DND-41 (cell line): ENCODE data around the gene GSTM2.

ENCODE experiments used
- ATAC-seq: fragments of 200-7000 bp; cut with Tn5 transposase; 3 replicates; pipeline ENCODE4 v1.9.1; 2021; ENCODE audit warnings: low read depth; ENCODE audit not compliant: insufficient read depth
- DNase-seq: peaks from one replicate; pipeline ENCODE4 v3.0.0-alpha.2; 2020
- H2AFZ ChIP-seq: 2 replicates; pipeline ENCODE4 v1.6.0; 2012; ENCODE audit warnings: low read depth, low read length
- H3K27ac ChIP-seq: 2 replicates; pipeline ENCODE4 v1.5.1; 2012; ENCODE audit warnings: low read length, inconsistent platforms
- H3K27me3 ChIP-seq: fragments of 200-600 bp; sonication (generic); 2 replicates; pipeline ENCODE4 v1.6.0; 2012; ENCODE audit warnings: low read length, mild to moderate bottlenecking, inconsistent platforms; ENCODE audit not compliant: insufficient read depth, poor library complexity
- H3K36me3 ChIP-seq: 2 replicates; pipeline ENCODE4 v1.5.1; 2012; ENCODE audit warnings: low read length, inconsistent platforms; ENCODE audit not compliant: insufficient read depth
- H3K4me1 ChIP-seq: 2 replicates; pipeline ENCODE4 v1.5.1; 2012; ENCODE audit warnings: mild to moderate bottlenecking, low read length; ENCODE audit not compliant: insufficient read depth
- H3K4me2 ChIP-seq: 2 replicates; pipeline ENCODE4 v1.6.0; 2012; ENCODE audit warnings: mild to moderate bottlenecking, moderate library complexity, low read length, inconsistent platforms; ENCODE audit not compliant: insufficient read depth
- H3K4me3 ChIP-seq, 2 experiments: fragments of 200-600 bp in 1 of 2; shearing (Covaris generic) in 1 of 2; 2 replicates each; pipeline ENCODE4 v1.5.1; 2012 to 2016; ENCODE audit warnings: inconsistent platforms in 2 of 2, low read length in 2 of 2, mild to moderate bottlenecking in 2 of 2, low read depth in 1 of 2, moderate library complexity in 1 of 2
- H3K79me2 ChIP-seq: 2 replicates; pipeline ENCODE4 v1.6.0; 2012; ENCODE audit warnings: low read length, inconsistent platforms; ENCODE audit not compliant: insufficient read depth
- H3K9ac ChIP-seq: 2 replicates; pipeline ENCODE4 v1.6.0; 2012; ENCODE audit warnings: low read depth, mild to moderate bottlenecking, inconsistent platforms, low read length, moderate library complexity
- H3K9me3 ChIP-seq: 2 replicates; pipeline ENCODE4 v1.5.1; 2012; ENCODE audit warnings: low read length, moderate library complexity, mild to moderate bottlenecking, inconsistent platforms; ENCODE audit not compliant: insufficient read depth, severe bottlenecking
- H4K20me1 ChIP-seq: 2 replicates; pipeline ENCODE4 v1.6.0; 2012; ENCODE audit warnings: low read length; ENCODE audit not compliant: insufficient read depth
- CTCF ChIP-seq: IDR thresholded peaks from 2 replicates; pipeline ENCODE4 v1.5.1; 2012; ENCODE audit warnings: borderline replicate concordance, low read length, moderate library complexity, mild to moderate bottlenecking; ENCODE audit not compliant: poor library complexity, severe bottlenecking; ENCODE audit errors: extremely low read depth
- EZH2 ChIP-seq: IDR thresholded peaks from 3 replicates; pipeline ENCODE4 v1.6.1; 2012; ENCODE audit warnings: borderline replicate concordance, low read depth, mild to moderate bottlenecking, moderate library complexity, low read length, inconsistent platforms; ENCODE audit not compliant: severe bottlenecking

Gene GSTM2

GRCh38 chr1:109642626-109643025 lies 25.2 kb upstream of the GSTM2 start:
- H4K20me1 ChIP-seq = no peaks in the 10 kb centered on the region
- DNase-seq (no peak), ATAC-seq (no peak)
- H3K79me2 ChIP-seq = no peaks in the 10 kb centered on the region
- TF ChIP-seq EZH2 (no peak), CTCF (no peak)
- no peaks in the 10 kb centered on the region for H3K36me3 ChIP-seq
- H3K27ac ChIP-seq = no peak overlapping the region
- H3K9ac ChIP-seq = no peak overlapping the region
- H3K4me3 ChIP-seq = no peak overlapping the region
- no peaks in the 10 kb centered on the region for H3K9me3 ChIP-seq
- H3K27me3 ChIP-seq = no peaks in the 10 kb centered on the region
- no peak overlapping the region for H3K4me2 ChIP-seq
- no peak overlapping the region for H2AFZ ChIP-seq
- peaks cover 2% of the 10 kb centered on the region for H3K4me1 ChIP-seq

- Histone ChIP-seq H3K4me2 (no peak overlapping the region), H3K79me2 (no peaks in the 10 kb centered on the region), H4K20me1 (no peaks in the 10 kb centered on the region), H2AFZ (peak overlapping the region; percentile 65; the same call in 1 of the 2 replicates), H3K4me1 (peaks cover 2% of the 10 kb centered on the region), H3K36me3 (no peaks in the 10 kb centered on the region), H3K9ac (no peak overlapping the region), H3K27ac (no peak overlapping the region), H3K27me3 (no peaks in the 10 kb centered on the region), H3K9me3 (no peaks in the 10 kb centered on the region), H3K4me3 (no peak overlapping the region)
- ATAC-seq = peak; percentile 82
- peak; percentile 72 for DNase-seq
- TF ChIP-seq CTCF (peak; percentile 79), EZH2 (no peak)
Observed at GRCh38 chr1:109643385-109644230, 24.2 kb upstream of the GSTM2 start.

- Histone ChIP-seq H3K79me2 (no peaks in the 10 kb centered on the region), H3K4me1 (peaks cover 2% of the 10 kb centered on the region), H3K27ac (no peak overlapping the region), H3K4me2 (no peak overlapping the region), H3K9me3 (no peaks in the 10 kb centered on the region), H3K27me3 (no peaks in the 10 kb centered on the region), H3K4me3 (no peak overlapping the region), H4K20me1 (no peaks in the 10 kb centered on the region), H2AFZ (no peak overlapping the region), H3K9ac (no peak overlapping the region), H3K36me3 (no peaks in the 10 kb centered on the region)
- no peak for ATAC-seq
- no peak for DNase-seq
- TF ChIP-seq EZH2 = no peak
- no peak for TF ChIP-seq CTCF
Observed at GRCh38 chr1:109644670-109645069, 23.2 kb upstream of the GSTM2 start.
